CMK (cell line): ENCODE measurements around the gene YPEL2.
A peak's percentile ranks its signal among the peaks of the same experiment; 100 is the strongest.

ENCODE experiments used
- DNase-seq: peaks from one replicate; pipeline ENCODE4 v3.0.0-alpha.2; 2010; ENCODE audit warnings: low read depth

The YPEL2 gene

GRCh38 chr17:59433586-59433985, 102.1 kb downstream of the YPEL2 start:
- no peak for DNase-seq

- DNase-seq, result no peak
Measured at GRCh38 chr17:59434429-59434828, 103.0 kb downstream of the YPEL2 start.

DNA sequence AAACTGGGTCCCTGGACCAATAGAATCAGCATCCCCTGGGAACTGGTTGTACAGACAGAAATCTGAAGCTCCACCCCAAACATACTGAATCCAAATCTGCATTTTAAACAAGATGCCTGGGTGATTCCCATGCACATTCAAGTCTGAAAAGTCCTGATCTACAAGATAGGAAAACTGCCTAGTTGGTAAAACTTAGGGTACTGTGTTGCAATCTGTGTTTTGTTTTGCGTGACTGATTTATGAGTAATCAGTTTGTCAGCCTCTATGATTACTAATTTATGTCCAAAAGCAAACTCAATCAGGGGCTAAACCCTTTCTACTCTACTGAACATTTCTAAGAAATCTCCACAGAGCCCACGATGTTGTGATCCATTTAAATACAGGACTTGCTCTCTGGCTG, 103.8 kb downstream of the YPEL2 start:
- no peak for DNase-seq

- DNase-seq, result no peak
Measured at GRCh38 chr17:59436900-59437299, 105.4 kb downstream of the YPEL2 start.

DNA sequence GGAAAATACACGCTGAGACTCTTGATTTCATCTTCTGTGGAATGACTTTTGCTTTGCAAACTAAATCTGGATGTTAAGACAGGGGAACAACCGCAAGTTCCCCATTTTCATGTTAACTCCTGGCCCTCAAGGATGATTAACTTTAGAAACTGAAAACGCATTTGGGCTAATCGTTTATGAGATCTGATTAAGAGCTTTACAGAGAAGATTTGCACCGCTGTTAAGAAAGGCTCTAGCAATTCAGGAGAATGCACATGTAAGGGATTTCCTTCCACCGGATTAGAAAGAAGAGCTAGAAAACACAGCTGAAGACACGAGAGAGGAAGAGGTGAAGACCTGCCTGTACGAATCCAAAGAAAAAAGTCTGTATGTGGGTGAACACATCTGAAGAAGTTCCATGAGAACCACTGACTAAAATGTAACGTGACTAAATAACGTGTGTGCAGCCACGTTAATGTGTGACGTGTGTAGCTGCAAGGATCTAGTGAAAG, 106.4 kb downstream of the YPEL2 start:
- no peak for DNase-seq

DNA sequence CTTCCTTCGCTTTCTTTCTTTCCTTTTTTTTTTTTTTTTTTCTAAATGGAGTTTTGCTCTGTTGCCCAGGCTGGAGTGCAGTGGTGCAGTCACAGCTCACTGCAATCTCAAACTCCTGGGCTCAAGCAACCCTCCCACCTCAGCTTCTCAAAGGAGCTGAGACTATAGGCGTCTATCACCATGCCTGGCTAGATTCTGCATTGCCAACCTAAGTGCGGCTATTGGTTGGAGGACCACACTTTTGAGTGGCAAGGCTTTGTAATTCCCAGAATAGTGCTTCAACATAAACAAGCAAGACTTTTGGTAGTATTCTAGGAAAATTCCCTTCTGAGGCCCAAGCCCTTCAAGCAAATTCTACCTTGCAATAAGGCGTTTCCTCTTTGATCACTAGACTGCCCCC, 107.8 kb downstream of the YPEL2 start:
- DNase-seq, result no peak

GRCh38 chr17:59439741-59440211, 108.3 kb downstream of the YPEL2 start:
- DNase-seq, result no peak

DNA sequence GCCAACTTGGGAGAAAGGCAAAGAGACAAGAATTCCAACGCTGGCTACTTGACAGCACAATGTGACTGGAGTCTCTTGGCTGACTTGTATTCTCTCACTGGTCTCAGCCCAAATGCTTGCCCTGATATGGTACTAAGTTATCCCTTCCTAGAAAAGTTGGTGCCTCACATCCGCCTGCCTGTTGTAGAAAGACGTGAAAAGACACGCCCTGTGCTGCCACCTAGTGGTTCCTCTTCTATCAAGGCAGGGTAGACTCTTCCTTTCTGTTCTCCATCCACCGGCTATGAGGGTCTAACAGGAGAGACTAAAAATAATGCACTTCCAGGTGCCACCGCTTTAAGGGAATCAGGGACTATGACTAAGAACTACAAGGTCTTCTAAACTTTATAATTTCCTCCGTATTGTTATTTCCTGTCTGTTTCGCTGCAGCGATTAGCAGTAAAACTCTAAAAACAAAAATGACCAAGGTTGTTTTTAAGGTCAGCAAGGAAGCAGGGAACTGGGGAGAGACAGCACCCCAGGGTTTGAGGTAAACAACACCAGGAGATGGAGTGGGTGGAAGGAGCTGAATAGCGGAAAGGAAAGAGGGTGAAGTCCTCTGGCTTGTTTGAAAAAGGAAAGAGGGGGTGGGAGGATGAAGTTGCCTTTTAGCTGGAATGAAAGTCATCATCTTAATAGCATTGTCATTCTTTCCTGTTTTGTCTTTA, 109.5 kb downstream of the YPEL2 start:
- DNase-seq, result peak; percentile 69

GRCh38 chr17:59441464-59442096, 110.1 kb downstream of the YPEL2 start:
- DNase-seq, result no peak

- DNase-seq, result no peak
Measured at GRCh38 chr17:59443106-59443505, 111.7 kb downstream of the YPEL2 start.
